SU-DHL-6 (cell line): ENCODE measurements around the gene ANK3.

Source experiments
- H2AFZ ChIP-seq: fragments of 200-600 bp; sonication (generic); 2 replicates; pipeline ENCODE4 v1.6.1; 2014; ENCODE audit warnings: low read depth, mild to moderate bottlenecking, moderate library complexity, mixed read lengths, antibody characterized with exemption, low read length; ENCODE audit not compliant: severe bottlenecking
- H3F3A ChIP-seq: fragments of 200-600 bp; shearing (Covaris generic); 2 replicates; pipeline ENCODE4 v1.6.0; 2016; ENCODE audit warnings: antibody characterized with exemption, mild to moderate bottlenecking; ENCODE audit not compliant: insufficient read depth
- H3K27ac ChIP-seq: fragments of 200-600 bp; sonication (generic); 2 replicates; pipeline ENCODE4 v1.5.1; 2016; ENCODE audit warnings: low read depth, mild to moderate bottlenecking, low read length, moderate library complexity, mixed read lengths
- H3K27me3 ChIP-seq: fragments of 200-600 bp; sonication (generic), shearing (Covaris generic); 2 replicates; pipeline ENCODE4 v1.6.0; 2014; ENCODE audit warnings: mild to moderate bottlenecking, low read length
- H3K36me3 ChIP-seq: fragments of 200-600 bp; sonication (generic); 2 replicates; pipeline ENCODE4 v1.6.1; 2014; ENCODE audit warnings: mild to moderate bottlenecking, low read length, mixed read lengths
- H3K4me2 ChIP-seq: fragments of 300-600, 200-600 bp; shearing (Covaris generic), sonication (generic); 2 replicates; pipeline ENCODE4 v1.6.0; 2014; ENCODE audit warnings: low read length, low read depth, mild to moderate bottlenecking; ENCODE audit not compliant: poor library complexity, severe bottlenecking
- H3K4me3 ChIP-seq: fragments of 200-600 bp; sonication (generic); 2 replicates; pipeline ENCODE4 v1.5.1; 2014; ENCODE audit warnings: antibody characterized with exemption, low read length, mild to moderate bottlenecking, mixed read lengths; ENCODE audit not compliant: insufficient read depth, poor library complexity, severe bottlenecking
- H3K79me2 ChIP-seq: fragments of 200-600 bp; sonication (generic); 2 replicates; pipeline ENCODE4 v1.6.1; 2014; ENCODE audit warnings: mild to moderate bottlenecking, low read length, moderate library complexity; ENCODE audit not compliant: insufficient read depth
- H3K9ac ChIP-seq: fragments of 200-600 bp; sonication (generic); 2 replicates; pipeline ENCODE4 v1.7.0; 2014; ENCODE audit warnings: mild to moderate bottlenecking, low read length
- H3K9me2 ChIP-seq: fragments of 200-600 bp; sonication (generic); replicated peaks from 2 replicates; pipeline ENCODE4 v1.6.1; 2014; ENCODE audit warnings: low read length; ENCODE audit not compliant: insufficient read depth
- H3K9me3 ChIP-seq: fragments of 200-600 bp; sonication (generic); 2 replicates; pipeline ENCODE4 v1.6.1; 2014; ENCODE audit warnings: low read length, mixed read lengths; ENCODE audit not compliant: insufficient read depth
- H4K20me1 ChIP-seq: fragments of 200-600 bp; sonication (generic); 2 replicates; pipeline ENCODE4 v1.6.1; 2014; ENCODE audit warnings: low read depth, mild to moderate bottlenecking, antibody characterized with exemption, low read length, moderate library complexity, mixed read lengths
- EZH2phosphoT487 ChIP-seq: fragments of 200-600 bp; sonication (generic), shearing (Covaris generic); conservative IDR thresholded peaks from 2 replicates; pipeline ENCODE4 v1.6.1; 2018; ENCODE audit warnings: mild to moderate bottlenecking, antibody characterized with exemption, low read length, moderate library complexity, mixed read lengths
- TF ChIP-seq, protein P1 (sequence below): fragments of 200-600 bp; sonication (generic); IDR thresholded peaks from one replicate; pipeline ENCODE4 v1.5.1; 2017; ENCODE audit warnings: antibody characterized with exemption, mild to moderate bottlenecking, low read length, moderate library complexity; ENCODE audit not compliant: insufficient read depth, poor library complexity, severe bottlenecking

Gene ANK3

DNA sequence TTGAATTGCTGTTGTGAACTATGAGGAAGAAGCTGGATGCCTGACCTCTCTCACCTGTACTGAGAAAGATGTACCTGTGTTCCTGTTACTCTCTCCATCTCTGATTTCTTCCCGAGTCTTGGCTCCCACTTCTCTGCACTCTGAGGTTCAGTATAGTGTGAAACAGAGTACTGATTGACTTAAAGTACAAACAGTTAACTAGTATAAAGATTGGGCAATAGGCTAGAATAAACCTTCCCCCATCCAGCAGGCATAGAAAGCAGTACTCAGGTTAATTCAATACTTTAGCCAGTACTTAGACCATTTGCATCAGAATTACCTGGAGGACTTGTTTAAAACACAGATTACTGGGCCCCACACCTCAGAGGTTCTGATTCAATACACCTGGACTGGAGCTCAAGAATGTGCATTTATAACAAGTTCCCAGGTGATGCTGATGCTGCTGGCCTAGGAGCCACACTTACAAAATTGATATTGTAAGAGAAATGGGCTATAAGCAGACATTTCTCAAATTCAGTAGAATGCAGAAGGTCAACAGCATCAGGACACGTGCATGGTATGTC lies 51.6 kb downstream of the ANK3 start:
- TF ChIP-seq EZH2phosphoT487, result no peak
- TF ChIP-seq, protein P1, sequence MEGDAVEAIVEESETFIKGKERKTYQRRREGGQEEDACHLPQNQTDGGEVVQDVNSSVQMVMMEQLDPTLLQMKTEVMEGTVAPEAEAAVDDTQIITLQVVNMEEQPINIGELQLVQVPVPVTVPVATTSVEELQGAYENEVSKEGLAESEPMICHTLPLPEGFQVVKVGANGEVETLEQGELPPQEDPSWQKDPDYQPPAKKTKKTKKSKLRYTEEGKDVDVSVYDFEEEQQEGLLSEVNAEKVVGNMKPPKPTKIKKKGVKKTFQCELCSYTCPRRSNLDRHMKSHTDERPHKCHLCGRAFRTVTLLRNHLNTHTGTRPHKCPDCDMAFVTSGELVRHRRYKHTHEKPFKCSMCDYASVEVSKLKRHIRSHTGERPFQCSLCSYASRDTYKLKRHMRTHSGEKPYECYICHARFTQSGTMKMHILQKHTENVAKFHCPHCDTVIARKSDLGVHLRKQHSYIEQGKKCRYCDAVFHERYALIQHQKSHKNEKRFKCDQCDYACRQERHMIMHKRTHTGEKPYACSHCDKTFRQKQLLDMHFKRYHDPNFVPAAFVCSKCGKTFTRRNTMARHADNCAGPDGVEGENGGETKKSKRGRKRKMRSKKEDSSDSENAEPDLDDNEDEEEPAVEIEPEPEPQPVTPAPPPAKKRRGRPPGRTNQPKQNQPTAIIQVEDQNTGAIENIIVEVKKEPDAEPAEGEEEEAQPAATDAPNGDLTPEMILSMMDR, result no peak
- H3K9me2 ChIP-seq, result no peaks in the 10 kb centered on the region
- H3K36me3 ChIP-seq, result 0 out of 2 replicates have a peak, but pooled peaks cover 2% of the 10 kb centered on the region
- no peak overlapping the region for H2AFZ ChIP-seq
- no peak overlapping the region for H3K9ac ChIP-seq
- no peak overlapping the region for H3K4me3 ChIP-seq
- no peaks in the 10 kb centered on the region for H3F3A ChIP-seq
- H3K79me2 ChIP-seq, result no peaks in the 10 kb centered on the region; the same call in 1 of the 2 replicates
- no peaks in the 10 kb centered on the region for H4K20me1 ChIP-seq
- H3K27ac ChIP-seq, result no peak overlapping the region
- H3K27me3 ChIP-seq, result no peaks in the 10 kb centered on the region
- no peak overlapping the region for H3K4me2 ChIP-seq
- no peaks in the 10 kb centered on the region for H3K9me3 ChIP-seq

DNA sequence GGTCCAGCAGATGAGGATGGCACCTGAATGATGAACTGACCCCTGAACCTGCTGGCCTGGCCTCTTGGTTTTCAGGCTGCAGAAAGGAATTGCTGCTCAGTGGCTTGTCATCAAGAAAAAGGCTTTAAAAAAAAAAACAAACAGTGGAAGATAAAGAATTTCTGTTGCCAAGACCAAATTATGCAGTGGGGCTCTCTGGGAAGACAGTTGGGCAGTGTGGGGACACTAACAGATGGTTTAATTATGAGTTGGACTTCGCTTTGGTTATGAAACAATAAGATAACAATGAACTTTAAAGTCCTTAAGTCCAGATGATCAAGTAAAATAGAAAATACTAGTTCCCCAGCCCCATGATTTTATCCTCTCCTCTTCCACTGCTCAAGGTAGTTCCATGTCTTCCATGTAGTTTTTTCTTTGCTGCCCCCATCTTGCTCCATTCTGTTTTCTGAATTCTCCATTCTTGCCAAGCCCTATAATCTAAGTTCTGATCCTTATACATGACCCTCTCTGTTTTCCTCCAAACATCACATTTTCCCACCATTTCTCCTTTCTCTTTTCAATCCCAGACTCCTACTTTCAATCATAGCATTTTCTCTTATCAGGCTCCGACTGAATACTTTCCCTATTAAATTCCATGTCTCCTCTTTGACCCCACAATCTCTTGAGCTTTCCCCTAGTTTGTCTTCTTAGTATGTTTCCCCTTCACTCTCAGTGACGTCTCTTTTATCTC lies 52.6 kb downstream of the ANK3 start:
- Histone ChIP-seq H3K27ac (no peak overlapping the region), H3K9ac (no peak overlapping the region), H3K36me3 (0 out of 2 replicates have a peak, but pooled peaks cover under 1% of the 10 kb centered on the region), H3K4me3 (no peak overlapping the region), H3K27me3 (no peaks in the 10 kb centered on the region), H2AFZ (no peak overlapping the region), H3K9me2 (no peaks in the 10 kb centered on the region), H3K4me2 (no peak overlapping the region), H3K79me2 (no peaks in the 10 kb centered on the region; the same call in 1 of the 2 replicates), H3K9me3 (no peaks in the 10 kb centered on the region), H3F3A (no peaks in the 10 kb centered on the region), H4K20me1 (no peaks in the 10 kb centered on the region)
- TF ChIP-seq, protein P1, result no peak
- no peak for TF ChIP-seq EZH2phosphoT487

DNA sequence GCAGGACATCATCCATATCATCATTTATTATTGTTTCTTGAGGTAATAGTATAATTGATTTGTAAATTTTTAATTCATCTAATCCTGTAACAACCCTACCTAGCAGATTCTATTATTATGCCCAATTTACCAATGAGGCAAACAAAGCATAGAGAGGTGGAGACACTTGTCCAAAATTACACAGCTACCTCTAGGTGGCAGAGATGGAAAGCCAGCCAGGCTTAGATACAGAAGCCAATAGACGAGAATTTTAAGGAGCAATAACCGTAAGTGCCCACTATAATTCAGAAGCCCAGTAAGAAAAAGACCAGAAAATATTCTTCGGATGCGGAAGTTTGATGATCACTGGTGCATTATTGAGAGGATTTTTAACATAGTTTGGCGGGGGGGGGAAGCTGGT lies 54.0 kb downstream of the ANK3 start:
- no peaks in the 10 kb centered on the region for H3K9me2 ChIP-seq
- no peaks in the 10 kb centered on the region for H3K27me3 ChIP-seq
- no peak overlapping the region for H3K9ac ChIP-seq
- peak overlapping the region; percentile 34 for H3K4me2 ChIP-seq
- no peaks in the 10 kb centered on the region for H4K20me1 ChIP-seq
- H3K36me3 ChIP-seq, result peaks cover 5% of the 10 kb centered on the region; the same call in 1 of the 2 replicates
- H2AFZ ChIP-seq, result no peak overlapping the region
- TF ChIP-seq, protein P1, result peak; percentile 62
- no peak for TF ChIP-seq EZH2phosphoT487
- H3K4me3 ChIP-seq, result no peak overlapping the region
- no peaks in the 10 kb centered on the region for H3K9me3 ChIP-seq
- H3F3A ChIP-seq, result no peaks in the 10 kb centered on the region; the same call in 1 of the 2 replicates
- H3K79me2 ChIP-seq, result no peaks in the 10 kb centered on the region; the same call in 1 of the 2 replicates
- H3K27ac ChIP-seq, result peak overlapping the region; percentile 59
